K562 (cell line): ENCODE data around the gene AGK. TPM values are rescaled to one million over a fixed set of nuclear protein-coding genes. Genes with fewer than 3 reads are reported as not detected.

Experiments
- CBX3 ChIP-seq, 2 experiments: IDR thresholded peaks; 1 replicate in 1 of 2; 2 replicates in 1 of 2; pipeline ENCODE4 v1.6.1; 2012; ENCODE audit warnings: inconsistent platforms in 2 of 2, low read length in 2 of 2, borderline replicate concordance in 1 of 2, control low read depth in 1 of 2
- CREB1 ChIP-seq, 2 experiments: sonication (generic) in 1 of 2; formaldehyde crosslinking in 1 of 2; IDR thresholded peaks; 2 replicates each; pipeline versions ENCODE4 v1.6.1 to v1.8.0; 2012 to 2022; ENCODE audit warnings: inconsistent platforms in 1 of 2, mild to moderate bottlenecking in 1 of 2, missing genetic modification reagents in 1 of 2, moderate library complexity in 1 of 2
- FOSL1 ChIP-seq: fragments of 200-800 bp; sonication (Bioruptor generic); conservative IDR thresholded peaks from 2 replicates; pipeline ENCODE4 v1.6.1; 2016; ENCODE audit warnings: missing genetic modification characterization, missing compliant biosample characterization
- FOXK2 ChIP-seq, 2 experiments: fragments of 450-650 bp; IDR thresholded peaks in 1 of 2; conservative IDR thresholded peaks in 1 of 2; 2 replicates each; pipeline ENCODE4 v1.6.1; 2016; ENCODE audit warnings: low read depth in 2 of 2, mild to moderate bottlenecking in 1 of 2
- GATA2 ChIP-seq: sonication (generic); formaldehyde crosslinking; IDR thresholded peaks from 2 replicates; pipeline ENCODE4 v1.4.0; 2020; ENCODE audit warnings: mild to moderate bottlenecking, missing genetic modification reagents
- JUND ChIP-seq, 2 experiments: IDR thresholded peaks; 2 replicates in 1 of 2; 3 replicates in 1 of 2; pipeline ENCODE4 v1.6.1; 2011; ENCODE audit warnings: borderline replicate concordance in 2 of 2, low read depth in 2 of 2, low read length in 2 of 2, improper control_type of control experiment in 1 of 2, missing biosample characterization in 1 of 2, missing genetic modification characterization in 1 of 2, missing genetic modification reagents in 1 of 2
- MXI1 ChIP-seq: IDR thresholded peaks from 2 replicates; pipeline ENCODE4 v1.6.1; 2011; ENCODE audit warnings: low read depth, mild to moderate bottlenecking, improper control_type of control experiment, low read length
- NCOA2 ChIP-seq, 2 experiments: fragments of 450-650 bp; IDR thresholded peaks; 2 replicates each; pipeline ENCODE4 v1.6.1; 2018; ENCODE audit warnings: mild to moderate bottlenecking in 2 of 2, moderate library complexity in 1 of 2; ENCODE audit not compliant: partially characterized antibody in 2 of 2
- PHTF2 ChIP-seq: fragments of 250-450 bp; sonication (Bioruptor Pico); IDR thresholded peaks from 2 replicates; pipeline ENCODE4 v1.5.0; 2021; ENCODE audit warnings: mild to moderate bottlenecking
- PRMT5 ChIP-seq: sonication (generic); formaldehyde crosslinking; IDR thresholded peaks from 2 replicates; pipeline ENCODE4 v1.5.0; 2020; ENCODE audit warnings: missing genetic modification reagents
- PTTG1 ChIP-seq: fragments of 450-650 bp; IDR thresholded peaks from 2 replicates; pipeline ENCODE4 v1.6.1; 2016; ENCODE audit warnings: low read depth, mild to moderate bottlenecking, missing genetic modification characterization, missing compliant biosample characterization
- SOX6 ChIP-seq: fragments of 450-650 bp; IDR thresholded peaks from 2 replicates; pipeline ENCODE4 v1.6.1; 2014; ENCODE audit warnings: mild to moderate bottlenecking
- SRSF9 ChIP-seq: fragments of 200-400 bp; formaldehyde crosslinking; IDR thresholded peaks from 2 replicates; pipeline ENCODE4 v1.6.1; 2017; ENCODE audit warnings: low read depth, low read length, borderline replicate concordance
- TEAD4 ChIP-seq, 2 experiments: sonication (generic) in 1 of 2; formaldehyde crosslinking in 1 of 2; IDR thresholded peaks; 2 replicates each; pipeline versions ENCODE4 v1.6.1 to v1.8.0; 2012 to 2022; ENCODE audit warnings: borderline replicate concordance in 1 of 2, inconsistent platforms in 1 of 2, low read length in 1 of 2, mild to moderate bottlenecking in 1 of 2, missing genetic modification reagents in 1 of 2
- U2AF1 ChIP-seq: fragments of 200-400 bp; formaldehyde crosslinking; optimal IDR thresholded peaks from 2 replicates; pipeline ENCODE3; 2017; ENCODE audit warnings: mild to moderate bottlenecking, low read depth, low read length, moderate library complexity
- ZNF146 ChIP-seq: IDR thresholded peaks from one replicate; pipeline ENCODE4 v1.6.1; 2018; ENCODE audit warnings: missing compliant biosample characterization; ENCODE audit not compliant: unreplicated experiment
- ZNF408 ChIP-seq: fragments of 250-450 bp; sonication (Bioruptor Pico); IDR thresholded peaks from 2 replicates; pipeline ENCODE4 v1.4.0; 2020; ENCODE audit warnings: low read depth, mild to moderate bottlenecking, moderate library complexity
- ZNF561 ChIP-seq: fragments of 450-650 bp; formaldehyde crosslinking; conservative IDR thresholded peaks from 2 replicates; pipeline ENCODE4 v1.4.0; 2020; ENCODE audit warnings: mild to moderate bottlenecking, moderate library complexity
- ZSCAN32 ChIP-seq: fragments of 450-650 bp; formaldehyde crosslinking; IDR thresholded peaks from 2 replicates; pipeline ENCODE4 v1.4.0; 2020; ENCODE audit warnings: mild to moderate bottlenecking, moderate library complexity
- polyA plus RNA-seq, 8 experiments: library from polyadenylated mRNA; depleted of rRNA in 4 of 8; stranded (reverse) in 5 of 8; unstranded in 3 of 8; fragments of >200 nt; fragmentation: Nextera tagmentation in 2 of 8; fragmentation: Illumina TruSeq in 1 of 8; extraction: Ambion mirVana in 2 of 8; extraction: Trizol in 1 of 8; gene quantifications; 2 replicates each; pipeline versions ENCODE4 v1.2.1 to v1.2.3, GENCODE V29; 2011 to 2014; ENCODE audit warnings: inconsistent platforms in 1 of 8, missing spikeins in 1 of 8
- total RNA-seq, 7 experiments: library from RNA; depleted of rRNA in 6 of 7; stranded (reverse); fragments of >200 nt in 6 of 7; fragmentation: Illumina TruSeq in 2 of 7; extraction: Trizol in 2 of 7; gene quantifications; 2 replicates each; pipeline versions ENCODE4 v1.2.1 to v1.2.3, GENCODE V29; 2011 to 2021; ENCODE audit warnings: low replicate concordance in 1 of 7
- TF ChIP-seq, protein P1 (sequence below): fragments of 450-650 bp; formaldehyde crosslinking; IDR thresholded peaks from 2 replicates; pipeline ENCODE4 v1.4.0; 2022; ENCODE audit warnings: missing genetic modification characterization
- TF ChIP-seq, protein P2 (sequence below), 2 experiments: fragments of 200-800 bp in 1 of 2; sonication (Bioruptor generic) in 1 of 2; sonication (generic) in 1 of 2; formaldehyde crosslinking in 1 of 2; IDR thresholded peaks in 1 of 2; conservative IDR thresholded peaks in 1 of 2; 2 replicates each; pipeline versions ENCODE4 v1.5.0 to v1.6.1; 2016 to 2020; ENCODE audit warnings: missing compliant biosample characterization in 1 of 2, missing genetic modification characterization in 1 of 2, missing genetic modification reagents in 1 of 2
- TF ChIP-seq, protein P3 (sequence below): fragments of 450-650 bp; conservative IDR thresholded peaks from 2 replicates; pipeline ENCODE4 v1.6.1; 2016; ENCODE audit warnings: missing genetic modification characterization, low read depth, mild to moderate bottlenecking, control low read depth, missing compliant biosample characterization

AGK gene
- total and polyA plus RNA-seq, 9 of the 15 experiments (the other 6 are each of a cell fraction or from before 2014, with no cell fraction given) = 50.7 to 128 (median 71.8) TPM

DNA sequence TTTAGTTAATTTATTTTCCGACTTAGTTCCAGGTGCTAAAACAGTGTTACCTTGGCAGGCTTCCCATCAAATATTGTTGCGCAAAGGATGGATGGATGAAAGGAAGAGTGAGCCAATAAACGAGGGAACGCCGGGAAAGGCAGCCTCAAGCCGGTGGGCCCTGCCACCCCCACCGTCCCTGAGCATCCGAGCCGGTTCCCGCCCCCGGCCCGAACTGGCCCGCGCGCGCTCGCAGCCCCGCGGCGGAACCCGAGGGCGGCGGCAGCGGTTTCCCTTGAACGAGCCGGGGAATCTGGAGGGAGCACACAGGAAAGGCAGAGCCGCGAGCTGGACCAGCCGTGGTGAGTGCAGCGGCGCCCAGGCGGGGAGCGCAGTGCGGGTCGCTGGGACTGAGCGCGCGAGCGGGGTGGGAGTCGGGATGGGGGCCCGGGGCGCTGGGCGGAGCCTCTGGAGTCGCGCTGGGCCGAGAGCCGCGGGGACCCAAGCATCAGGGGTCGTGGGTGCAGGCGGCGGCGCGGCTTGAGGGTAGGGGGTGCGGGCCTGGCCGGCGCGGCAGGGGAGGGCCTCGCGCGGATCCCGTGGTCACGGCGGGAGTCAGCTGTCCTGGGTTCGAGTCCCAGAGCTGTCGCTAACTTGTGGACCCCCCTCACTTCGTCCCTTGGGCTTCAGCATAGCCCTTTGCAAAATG is at the start of gene AGK (continued):
- TF ChIP-seq GATA2 (CRISPR knock-in tag) (0 out of 2 replicates have a peak, but pooled peaks have one; percentile 12), MXI1 (no peak), ZNF146 (no peak), U2AF1 (peak; percentile 97), CREB1 (IDR thresholded peaks at IDR 0.05) (peak; percentile 71; the same call in 1 of the 2 replicates), CREB1 (CRISPR knock-in tag; IDR thresholded peaks at IDR 0.05) (peak; percentile 54; the same call in 1 of the 2 replicates), NCOA2 (IDR thresholded peaks at IDR 0.05; ENCODE audit: partially characterized antibody in 2 of 2) (no peak), SRSF9 (no peak), JUND (IDR thresholded peaks at IDR 0.05; ENCODE audit: borderline replicate concordance, low read depth, low read length) (peak; percentile 75), JUND (tag; IDR thresholded peaks at IDR 0.05; ENCODE audit: borderline replicate concordance, low read depth, low read length) (no peak; the same call in 2 of the 3 replicates), PRMT5 (CRISPR knock-in tag) (no peak), CBX3 (IDR thresholded peaks at IDR 0.05; ENCODE audit: borderline replicate concordance in 1 of 2, low read length in 2 of 2) (peak in 1 of 2 experiments; percentile 93; a peak in 2 of 3 replicates), SOX6 (peak; percentile 71), ZNF408 (no peak), PHTF2 (no peak), FOXK2 (conservative IDR thresholded peaks at IDR 0.05 in 1 of 2, IDR thresholded peaks at IDR 0.05 in 1 of 2; ENCODE audit: low read depth in 2 of 2) (no peak), ZNF561 (CRISPR knock-in tag) (no peak), ZSCAN32 (CRISPR knock-in tag) (no peak), FOSL1 (no peak), TEAD4 (IDR thresholded peaks at IDR 0.05; ENCODE audit: low read length) (0 out of 2 replicates have a peak, but pooled peaks have one; percentile 54), TEAD4 (CRISPR knock-in tag; IDR thresholded peaks at IDR 0.05; ENCODE audit: borderline replicate concordance) (0 out of 2 replicates have a peak, but pooled peaks have one; percentile 72), PTTG1 (tag) (no peak)
- TF ChIP-seq, protein P1, sequence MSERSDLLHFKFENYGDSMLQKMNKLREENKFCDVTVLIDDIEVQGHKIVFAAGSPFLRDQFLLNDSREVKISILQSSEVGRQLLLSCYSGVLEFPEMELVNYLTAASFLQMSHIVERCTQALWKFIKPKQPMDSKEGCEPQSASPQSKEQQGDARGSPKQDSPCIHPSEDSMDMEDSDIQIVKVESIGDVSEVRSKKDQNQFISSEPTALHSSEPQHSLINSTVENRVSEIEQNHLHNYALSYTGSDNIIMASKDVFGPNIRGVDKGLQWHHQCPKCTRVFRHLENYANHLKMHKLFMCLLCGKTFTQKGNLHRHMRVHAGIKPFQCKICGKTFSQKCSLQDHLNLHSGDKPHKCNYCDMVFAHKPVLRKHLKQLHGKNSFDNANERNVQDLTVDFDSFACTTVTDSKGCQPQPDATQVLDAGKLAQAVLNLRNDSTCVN (CRISPR knock-in tag) = no peak
- TF ChIP-seq, protein P2, sequence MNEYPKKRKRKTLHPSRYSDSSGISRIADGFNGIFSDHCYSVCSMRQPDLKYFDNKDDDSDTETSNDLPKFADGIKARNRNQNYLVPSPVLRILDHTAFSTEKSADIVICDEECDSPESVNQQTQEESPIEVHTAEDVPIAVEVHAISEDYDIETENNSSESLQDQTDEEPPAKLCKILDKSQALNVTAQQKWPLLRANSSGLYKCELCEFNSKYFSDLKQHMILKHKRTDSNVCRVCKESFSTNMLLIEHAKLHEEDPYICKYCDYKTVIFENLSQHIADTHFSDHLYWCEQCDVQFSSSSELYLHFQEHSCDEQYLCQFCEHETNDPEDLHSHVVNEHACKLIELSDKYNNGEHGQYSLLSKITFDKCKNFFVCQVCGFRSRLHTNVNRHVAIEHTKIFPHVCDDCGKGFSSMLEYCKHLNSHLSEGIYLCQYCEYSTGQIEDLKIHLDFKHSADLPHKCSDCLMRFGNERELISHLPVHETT (CRISPR knock-in tag; conservative IDR thresholded peaks at IDR 0.05 in 1 of 2, IDR thresholded peaks at IDR 0.05 in 1 of 2) = peak in 1 of 2 experiments; percentile 52; a peak in 1 of 4 replicates
- TF ChIP-seq, protein P3, sequence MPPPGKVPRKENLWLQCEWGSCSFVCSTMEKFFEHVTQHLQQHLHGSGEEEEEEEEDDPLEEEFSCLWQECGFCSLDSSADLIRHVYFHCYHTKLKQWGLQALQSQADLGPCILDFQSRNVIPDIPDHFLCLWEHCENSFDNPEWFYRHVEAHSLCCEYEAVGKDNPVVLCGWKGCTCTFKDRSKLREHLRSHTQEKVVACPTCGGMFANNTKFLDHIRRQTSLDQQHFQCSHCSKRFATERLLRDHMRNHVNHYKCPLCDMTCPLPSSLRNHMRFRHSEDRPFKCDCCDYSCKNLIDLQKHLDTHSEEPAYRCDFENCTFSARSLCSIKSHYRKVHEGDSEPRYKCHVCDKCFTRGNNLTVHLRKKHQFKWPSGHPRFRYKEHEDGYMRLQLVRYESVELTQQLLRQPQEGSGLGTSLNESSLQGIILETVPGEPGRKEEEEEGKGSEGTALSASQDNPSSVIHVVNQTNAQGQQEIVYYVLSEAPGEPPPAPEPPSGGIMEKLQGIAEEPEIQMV (tag) = no peak
